Neutrophil (primary cell): ENCODE measurements around the gene UGDH.
"Not testable (repeated sequence)": the region's sequence is repeated elsewhere in the genome, so short reads cannot be mapped to it uniquely, and the experiment has no call there.

ENCODE experiments used
- H3K27ac ChIP-seq: fragments of 200-600 bp; sonication (generic); 2 replicates; pipeline ENCODE4 v1.5.1; 2016; ENCODE audit warnings: mild to moderate bottlenecking, moderate library complexity
- H3K27me3 ChIP-seq: fragments of 200-600 bp; sonication (generic); 2 replicates; pipeline ENCODE4 v1.6.0; 2016; ENCODE audit warnings: mild to moderate bottlenecking
- H3K36me3 ChIP-seq: fragments of 200-600 bp; sonication (generic); 2 replicates; pipeline ENCODE4 v1.5.1; 2017
- H3K4me1 ChIP-seq, 2 experiments: fragments of 200-600 bp in 1 of 2; sonication (generic) in 1 of 2; 1 replicate in 1 of 2; 2 replicates in 1 of 2; pipeline versions ENCODE4 v1.5.1 to v1.6.1; 2013 to 2016; ENCODE audit warnings: low read depth in 1 of 2, low read length in 1 of 2, mild to moderate bottlenecking in 1 of 2, moderate library complexity in 1 of 2; ENCODE audit not compliant: control insufficient read depth in 1 of 2, insufficient read depth in 1 of 2
- H3K4me3 ChIP-seq, 2 experiments: fragments of 200-600 bp in 1 of 2; sonication (generic) in 1 of 2; 1 replicate in 1 of 2; 2 replicates in 1 of 2; pipeline ENCODE4 v1.5.1; 2013 to 2016; ENCODE audit warnings: low read depth in 1 of 2, low read length in 1 of 2, mild to moderate bottlenecking in 1 of 2, moderate library complexity in 1 of 2
- H3K9me3 ChIP-seq: fragments of 200-600 bp; sonication (generic); 2 replicates; pipeline ENCODE4 v1.5.1; 2016
- CTCF ChIP-seq: fragments of 200-600 bp; sonication (generic); IDR thresholded peaks from 2 replicates; pipeline ENCODE4 v1.5.1; 2016; ENCODE audit warnings: antibody characterized with exemption

UGDH gene

GRCh38 chr4:39555472-39555871, 28.2 kb upstream of the UGDH start:
- no peak for TF ChIP-seq CTCF
- Histone ChIP-seq H3K36me3 (peaks cover 12% of the 10 kb centered on the region), H3K4me3 (no peak overlapping the region), H3K27ac (no peak overlapping the region), H3K27me3 (no peaks in the 10 kb centered on the region), H3K4me1 (no peaks in the 10 kb centered on the region), H3K9me3 (no peaks in the 10 kb centered on the region)

GRCh38 chr4:39548425-39549067, 21.3 kb upstream of the UGDH start:
- H3K4me1 ChIP-seq = no peaks in the 10 kb centered on the region
- H3K27ac ChIP-seq = no peak overlapping the region
- no peak overlapping the region for H3K4me3 ChIP-seq
- H3K36me3 ChIP-seq = no peaks in the 10 kb centered on the region
- TF ChIP-seq CTCF = no peak
- H3K27me3 ChIP-seq = no peaks in the 10 kb centered on the region
- H3K9me3 ChIP-seq = no peaks in the 10 kb centered on the region

- Histone ChIP-seq H3K36me3 (no peaks in the 10 kb centered on the region), H3K4me1 (no peaks in the 10 kb centered on the region), H3K9me3 (no peaks in the 10 kb centered on the region), H3K4me3 (no peak overlapping the region), H3K27ac (no peak overlapping the region), H3K27me3 (no peaks in the 10 kb centered on the region)
- no peak for TF ChIP-seq CTCF
Measured at GRCh38 chr4:39544580-39545315, 17.5 kb upstream of the UGDH start.

GRCh38 chr4:39544080-39544479, 16.8 kb upstream of the UGDH start:
- H3K27me3 ChIP-seq, H3K27ac ChIP-seq, H3K9me3 ChIP-seq, H3K36me3 ChIP-seq, H3K4me1 ChIP-seq, H3K4me3 ChIP-seq: not testable (repeated sequence)

- no peak for TF ChIP-seq CTCF
- H3K27me3 ChIP-seq = no peaks in the 10 kb centered on the region
Measured at GRCh38 chr4:39543034-39543433, 15.8 kb upstream of the UGDH start.

GRCh38 chr4:39542611-39543012, 15.4 kb upstream of the UGDH start:
- H3K36me3 ChIP-seq = no peaks in the 10 kb centered on the region
- no peaks in the 10 kb centered on the region for H3K4me1 ChIP-seq
- TF ChIP-seq CTCF = no peak
- no peak overlapping the region for H3K27ac ChIP-seq
- H3K4me3 ChIP-seq = no peak overlapping the region
- no peaks in the 10 kb centered on the region for H3K27me3 ChIP-seq
- H3K9me3 ChIP-seq = no peaks in the 10 kb centered on the region

More at GRCh38 chr4:39543034-39543433, 15.8 kb upstream of the UGDH start:
- Histone ChIP-seq H3K9me3 (no peaks in the 10 kb centered on the region), H3K27ac (no peak overlapping the region), H3K4me3 (no peak overlapping the region), H3K36me3 (no peaks in the 10 kb centered on the region), H3K4me1 (no peaks in the 10 kb centered on the region)
